Measurements from ENCODE around the gene SPINK14.

The SPINK14 gene

GRCh38 chr5:148168246-148168645 lies at the start of gene SPINK14:
Gene SPINK14 (plus strand): TSS chr5:148168546. CDS start chr5:148169733, 1,187 bp downstream.
- no peak for DNase-seq (ENCODE audit: low read depth, low spot score)

- DNase-seq (ENCODE audit: low read depth, low spot score): no peak
Measured at GRCh38 chr5:148120317-148120716, 48.0 kb upstream of the SPINK14 start.

- DNase-seq (ENCODE audit: low read depth, low spot score): no peak
Measured at GRCh38 chr5:148125641-148126040, 42.7 kb upstream of the SPINK14 start.

DNA sequence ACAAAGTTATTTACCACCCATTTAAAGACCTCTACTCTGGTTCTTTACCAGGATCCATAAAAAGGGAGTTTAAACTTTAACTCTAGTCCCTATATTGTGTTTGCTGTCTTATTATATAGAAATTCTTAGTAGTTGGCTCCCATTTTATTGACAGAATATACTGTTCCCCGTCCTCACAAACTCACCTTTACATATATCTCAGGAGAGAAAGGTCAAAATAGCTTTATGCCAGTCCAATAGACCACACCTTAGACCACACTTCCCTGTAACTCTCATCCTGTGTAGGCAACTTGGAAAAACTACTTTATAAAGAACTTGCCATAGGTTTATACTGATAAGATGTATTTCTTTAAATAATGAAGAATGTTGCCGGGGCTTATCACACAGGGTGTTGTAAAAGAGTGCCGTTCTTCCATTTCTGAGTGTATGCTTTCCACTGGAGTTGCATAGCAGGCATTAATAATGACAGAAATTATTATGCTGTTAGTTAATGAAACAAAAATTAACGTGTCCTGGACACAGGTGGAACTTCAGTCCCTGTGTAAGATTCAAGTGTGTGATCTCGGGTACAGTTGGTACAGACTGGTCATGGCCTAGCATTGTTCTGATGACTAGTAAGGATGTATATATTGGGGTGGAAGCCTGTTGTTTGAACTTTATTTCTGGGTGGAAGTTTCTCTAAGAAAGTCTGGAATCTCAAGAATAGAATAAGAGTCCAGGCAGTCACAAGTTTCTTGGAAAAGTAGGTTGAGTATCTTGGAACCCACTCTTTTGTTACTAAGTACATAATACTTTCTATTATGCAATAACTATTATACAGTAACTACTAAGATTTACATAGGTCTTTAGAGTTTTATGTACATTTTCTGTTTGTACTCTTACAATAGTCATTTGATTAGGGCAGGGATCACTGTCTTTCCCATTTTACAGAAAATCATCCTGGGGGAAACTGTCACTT lies 33.0 kb upstream of the SPINK14 start:
- DNase-seq (ENCODE audit: low read depth, low spot score): no peak

- DNase-seq (ENCODE audit: low read depth, low spot score): no peak
Measured at GRCh38 chr5:148140846-148141245, 27.5 kb upstream of the SPINK14 start.

- no peak for DNase-seq (ENCODE audit: low read depth, low spot score)
Measured at GRCh38 chr5:148141645-148142044, 26.7 kb upstream of the SPINK14 start.

GRCh38 chr5:148145916-148146315 lies 22.4 kb upstream of the SPINK14 start:
- no peak for DNase-seq (ENCODE audit: low read depth, low spot score)

GRCh38 chr5:148146487-148146886 lies 21.9 kb upstream of the SPINK14 start:
- DNase-seq (ENCODE audit: low read depth, low spot score): no peak

- DNase-seq (ENCODE audit: low read depth, low spot score): no peak
Measured at GRCh38 chr5:148147415-148147814, 20.9 kb upstream of the SPINK14 start.

- no peak for DNase-seq (ENCODE audit: low read depth, low spot score)
Measured at GRCh38 chr5:148151872-148152271, 16.5 kb upstream of the SPINK14 start.

- no peak for DNase-seq (ENCODE audit: low read depth, low spot score)
Measured at GRCh38 chr5:148152781-148153180, 15.6 kb upstream of the SPINK14 start.

- DNase-seq (ENCODE audit: low read depth, low spot score): no peak
Measured at GRCh38 chr5:148156609-148157008, 11.7 kb upstream of the SPINK14 start.

- no peak for DNase-seq (ENCODE audit: low read depth, low spot score)
Measured at GRCh38 chr5:148162038-148162437, 6.3 kb upstream of the SPINK14 start.

DNA sequence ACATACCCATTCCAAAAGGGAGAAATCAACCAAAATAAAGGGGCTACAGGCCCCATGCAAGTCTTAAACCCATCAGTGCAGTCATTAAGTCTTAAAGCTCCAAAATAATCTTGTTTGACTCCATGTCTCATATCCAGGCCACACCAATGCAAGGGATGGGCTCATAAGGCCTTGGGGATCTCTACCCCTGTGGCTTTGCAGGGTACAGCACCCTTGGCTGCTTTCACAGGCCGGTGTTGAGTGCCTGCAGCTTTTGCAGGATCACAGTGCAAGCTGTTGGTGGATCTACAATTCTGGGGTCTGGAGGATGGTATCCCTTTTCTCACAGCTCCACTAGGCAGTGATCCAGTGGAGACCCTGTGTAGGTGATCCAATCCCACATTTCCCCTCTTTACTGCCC lies 5.0 kb upstream of the SPINK14 start:
- no peak for DNase-seq (ENCODE audit: low read depth, low spot score)

- no peak for DNase-seq (ENCODE audit: low read depth, low spot score)
Measured at GRCh38 chr5:148166550-148167283, 1.6 kb upstream of the SPINK14 start.

DNA sequence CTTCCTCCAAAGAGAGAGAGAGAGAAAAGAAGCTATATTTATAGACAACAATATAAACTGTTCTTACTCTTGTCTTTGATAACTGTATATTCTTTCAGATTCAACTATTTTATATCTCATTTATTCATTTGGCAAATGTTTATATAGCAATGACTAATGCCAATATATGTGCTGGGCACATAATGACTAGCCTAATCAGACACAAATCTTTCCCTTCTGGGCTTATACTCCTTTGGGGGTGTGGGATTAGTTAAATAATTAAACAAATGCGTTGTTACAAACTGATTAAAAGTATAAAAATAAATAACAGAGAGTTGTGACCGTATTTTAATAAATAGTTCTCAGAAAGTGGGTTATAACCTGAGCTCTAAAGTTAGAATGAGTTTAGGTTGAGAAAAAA lies 4.0 kb downstream of the SPINK14 start:
- DNase-seq (ENCODE audit: low read depth, low spot score): no peak

DNA sequence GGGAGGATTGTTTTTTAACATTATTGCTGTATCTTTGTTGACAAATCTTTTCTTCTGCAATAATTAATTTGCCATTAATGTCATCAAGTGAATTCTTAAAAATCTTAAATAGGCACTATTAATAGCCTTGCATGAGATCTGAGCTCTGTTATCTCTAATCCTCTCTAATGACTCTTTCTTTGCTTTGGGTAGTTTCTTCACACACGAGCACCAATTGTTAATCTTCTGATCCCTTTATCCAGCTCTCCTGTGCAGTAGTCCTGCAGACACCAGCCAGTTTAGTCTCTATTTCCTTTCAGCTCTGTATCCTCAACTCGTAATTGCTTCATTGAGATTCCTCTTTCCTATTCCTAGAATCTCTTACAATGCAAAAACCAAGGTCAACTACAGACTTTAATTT lies 8.1 kb downstream of the SPINK14 start:
- DNase-seq (ENCODE audit: low read depth, low spot score): no peak

DNA sequence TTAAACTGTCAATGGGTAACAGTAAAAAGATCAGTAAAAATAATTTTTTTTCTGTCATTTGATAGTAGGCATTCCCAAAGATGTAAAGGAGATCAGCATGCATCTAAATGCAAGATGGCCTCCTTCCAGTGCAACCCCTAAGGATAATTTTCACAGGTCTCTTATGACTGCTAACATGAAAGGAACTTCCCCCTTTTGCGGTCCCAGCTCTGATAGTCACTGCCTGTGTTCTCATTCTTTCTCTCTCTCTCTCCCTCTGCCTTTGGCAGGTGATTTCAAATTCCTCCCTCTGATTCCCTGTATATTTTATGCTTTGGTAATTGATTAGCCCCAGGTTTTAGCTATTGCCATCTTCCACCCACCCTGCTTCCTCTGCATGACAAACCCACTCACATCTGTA lies 8.9 kb downstream of the SPINK14 start:
- no peak for DNase-seq (ENCODE audit: low read depth, low spot score)

DNA sequence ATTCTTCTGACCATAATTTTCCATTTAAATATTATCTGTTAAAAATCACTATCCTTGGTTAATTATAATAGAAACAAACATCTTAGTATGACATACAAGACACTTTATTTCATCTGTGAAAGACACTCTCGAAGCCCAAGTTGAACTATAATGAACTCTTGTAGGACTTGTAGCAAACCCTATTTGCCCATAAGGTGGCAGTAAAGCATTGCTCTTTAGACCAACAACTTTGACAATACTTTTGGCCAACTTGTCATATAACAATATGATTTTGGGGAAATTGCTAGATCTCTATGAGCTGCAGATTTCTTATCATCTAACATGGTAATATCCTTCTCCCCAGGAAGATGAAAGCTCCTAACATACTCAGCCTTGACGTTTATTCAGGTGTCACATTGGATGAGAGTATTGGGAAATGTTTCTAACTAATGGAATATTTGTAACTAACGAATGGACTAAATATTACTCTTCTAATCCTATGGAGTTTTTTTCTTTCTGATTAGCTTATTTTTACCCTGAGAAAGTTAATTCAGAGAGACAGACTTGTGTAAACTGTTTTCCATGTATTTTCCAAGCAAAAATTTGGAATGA lies 11.0 kb downstream of the SPINK14 start:
- DNase-seq (ENCODE audit: low read depth, low spot score): no peak

DNA sequence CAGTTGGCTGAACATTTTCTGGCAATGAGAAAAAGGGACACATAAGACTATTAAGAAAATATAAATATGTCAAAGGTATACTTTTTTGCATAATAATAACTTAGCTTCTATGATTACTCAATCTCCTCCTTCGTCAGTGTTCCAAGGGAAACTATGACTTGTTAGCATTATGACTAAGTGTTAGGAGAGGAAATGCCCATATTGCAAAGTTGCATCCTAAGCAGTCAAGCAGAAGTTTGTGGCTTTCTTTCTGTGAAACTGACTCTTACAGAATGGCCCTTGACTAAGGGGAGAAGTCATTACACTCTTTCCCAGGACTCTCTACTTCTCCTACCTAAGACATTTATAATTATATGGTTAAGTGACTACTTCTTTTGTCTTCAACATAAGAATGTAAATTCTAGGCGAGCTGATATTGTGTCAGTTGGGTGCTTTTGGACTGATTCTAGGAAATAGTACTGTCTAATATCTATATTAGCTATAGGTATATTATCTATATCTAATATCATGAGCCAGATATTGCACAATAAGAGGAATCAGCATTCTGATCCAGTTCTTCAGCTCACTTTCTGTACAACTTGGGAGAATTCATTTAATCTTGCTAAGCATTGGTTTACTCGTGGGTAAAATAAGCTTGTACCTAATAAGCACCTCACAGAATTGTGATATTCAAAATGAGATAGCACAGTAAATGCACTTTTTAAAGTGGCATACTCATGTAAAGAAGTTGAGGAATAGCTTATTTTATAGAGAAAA lies 18.1 kb downstream of the SPINK14 start:
- DNase-seq (ENCODE audit: low read depth, low spot score): no peak

DNA sequence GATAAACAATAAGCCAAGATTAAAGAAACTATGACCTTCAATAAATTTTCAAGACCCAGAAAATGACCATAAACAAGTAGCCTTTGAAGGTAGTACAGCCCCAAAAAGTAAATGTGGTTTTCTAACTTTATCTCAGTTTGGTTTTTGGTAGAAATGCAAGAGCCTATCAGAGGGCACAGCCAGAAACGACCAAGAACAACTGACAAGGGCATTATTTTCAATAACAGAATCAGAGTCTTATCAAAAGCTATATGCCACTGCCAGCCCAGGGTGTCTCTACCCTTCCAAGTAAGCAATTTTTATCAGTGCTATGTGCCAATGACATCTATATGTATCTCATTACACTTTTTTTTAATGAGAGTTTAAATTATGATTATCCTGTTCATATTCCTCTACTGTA lies 22.7 kb downstream of the SPINK14 start:
- no peak for DNase-seq (ENCODE audit: low read depth, low spot score)

- DNase-seq (ENCODE audit: low read depth, low spot score): no peak
Measured at GRCh38 chr5:148193202-148193601, 24.9 kb downstream of the SPINK14 start.
